GM10266 (cell line): ENCODE results near the gene RTCB.
"Not testable (repeated sequence)": the region's sequence is repeated elsewhere in the genome, so short reads cannot be mapped to it uniquely, and the experiment has no call there.

Source experiments
- DNase-seq: peaks from one replicate; pipeline ENCODE4 v3.0.0; 2012; ENCODE audit errors: extremely low spot score
- CTCF ChIP-seq: IDR thresholded peaks from 2 replicates; pipeline ENCODE4 v1.5.1; 2012; ENCODE audit warnings: mild to moderate bottlenecking, low read depth; ENCODE audit not compliant: control insufficient read depth, insufficient read depth; ENCODE audit errors: missing control alignments

RTCB gene

GRCh38 chr22:32376681-32377080 lies 35.4 kb downstream of the RTCB start:
- no peak for TF ChIP-seq CTCF
- no peak for DNase-seq

GRCh38 chr22:32375678-32376450 lies 36.2 kb downstream of the RTCB start:
- no peak for TF ChIP-seq CTCF
- no peak for DNase-seq

- DNase-seq, result no peak
- TF ChIP-seq CTCF, result no peak
Measured at GRCh38 chr22:32364210-32364609, 47.8 kb downstream of the RTCB start.

- no peak for DNase-seq
- TF ChIP-seq CTCF, result no peak
Measured at GRCh38 chr22:32361257-32361656, 50.8 kb downstream of the RTCB start.

GRCh38 chr22:32360096-32360495 lies 52.0 kb downstream of the RTCB start:
- not testable (repeated sequence) for DNase-seq

GRCh38 chr22:32357567-32357966 lies 54.5 kb downstream of the RTCB start, which contains the start of gene RFPL3:
TSS of gene RFPL3 (plus strand) at chr22:32357867. CDS start at chr22:32358072, 205 bp downstream.
- not testable (repeated sequence) for DNase-seq

- DNase-seq, result no peak
- no peak for TF ChIP-seq CTCF
Measured at GRCh38 chr22:32355760-32356159, 56.3 kb downstream of the RTCB start.

GRCh38 chr22:32354360-32355351 lies 57.4 kb downstream of the RTCB start:
- no peak for DNase-seq
- TF ChIP-seq CTCF, result no peak
